ENCODE results near the gene PSMB4.
"Not testable (repeated sequence)": the region's sequence is repeated elsewhere in the genome, so short reads cannot be mapped to it uniquely, and the experiment has no call there.

PSMB4 gene

DNA sequence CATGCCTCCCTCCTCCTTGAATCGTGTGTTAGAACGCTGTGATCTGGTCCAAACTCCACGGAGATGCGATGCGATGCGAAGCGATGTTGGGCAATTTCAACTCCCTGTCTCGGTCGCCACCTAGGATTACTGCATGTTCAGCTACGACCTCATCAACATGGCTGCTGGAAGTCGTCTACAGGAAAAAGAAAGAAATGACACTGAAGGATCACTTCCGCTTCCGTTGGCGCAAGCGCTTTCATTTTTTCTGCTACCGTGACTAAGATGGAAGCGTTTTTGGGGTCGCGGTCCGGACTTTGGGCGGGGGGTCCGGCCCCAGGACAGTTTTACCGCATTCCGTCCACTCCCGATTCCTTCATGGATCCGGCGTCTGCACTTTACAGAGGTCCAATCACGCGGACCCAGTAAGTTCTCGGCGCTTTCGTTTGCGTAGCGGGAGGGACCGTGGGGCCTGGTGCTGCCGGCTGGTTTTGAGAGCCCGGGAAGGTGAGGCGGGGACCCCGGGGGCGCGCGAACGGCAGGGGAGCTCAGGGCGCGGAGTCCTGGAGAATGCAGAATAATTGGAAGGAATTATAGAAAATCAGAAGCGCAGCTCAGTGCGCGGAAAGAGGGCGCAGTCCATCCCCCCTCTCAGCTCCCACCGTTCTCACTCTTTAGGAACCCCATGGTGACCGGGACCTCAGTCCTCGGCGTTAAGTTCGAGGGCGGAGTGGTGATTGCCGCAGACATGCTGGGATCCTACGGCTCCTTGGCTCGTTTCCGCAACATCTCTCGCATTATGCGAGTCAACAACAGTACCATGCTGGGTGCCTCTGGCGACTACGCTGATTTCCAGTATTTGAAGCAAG is at the start of gene PSMB4:
Gene PSMB4, plus strand, starts transcription at position 250 of the 848 bp plus-strand sequence. Its CDS starts 15 bp downstream, at position 265.
- peak; percentile 68 for DNase-seq (ENCODE audit: low read depth, low spot score)
- peak within 1 kb of the TSS; percentile 61 for H3K27ac ChIP-seq

DNA sequence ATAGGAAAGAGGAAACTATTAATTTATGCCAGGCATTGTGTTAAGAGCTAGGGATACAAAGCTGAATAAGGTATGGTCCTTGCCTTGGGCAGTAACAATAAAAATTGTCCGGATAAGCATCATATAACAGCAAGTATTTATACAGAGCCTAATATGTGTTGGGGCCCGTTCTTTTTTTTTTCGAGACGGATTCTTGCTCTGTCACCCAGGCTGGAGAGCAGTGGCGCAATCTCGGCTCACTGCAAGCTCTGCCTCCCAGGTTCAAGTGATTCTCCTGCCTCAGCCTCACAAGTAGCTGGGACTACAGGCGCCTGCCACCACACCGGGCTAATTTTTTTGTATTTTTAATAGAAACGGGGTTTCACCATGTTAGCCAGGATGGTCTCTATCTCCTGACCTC is 49.0 kb upstream of the PSMB4 start:
- DNase-seq (ENCODE audit: low read depth, low spot score); H3K27ac ChIP-seq: not testable (repeated sequence)

DNA sequence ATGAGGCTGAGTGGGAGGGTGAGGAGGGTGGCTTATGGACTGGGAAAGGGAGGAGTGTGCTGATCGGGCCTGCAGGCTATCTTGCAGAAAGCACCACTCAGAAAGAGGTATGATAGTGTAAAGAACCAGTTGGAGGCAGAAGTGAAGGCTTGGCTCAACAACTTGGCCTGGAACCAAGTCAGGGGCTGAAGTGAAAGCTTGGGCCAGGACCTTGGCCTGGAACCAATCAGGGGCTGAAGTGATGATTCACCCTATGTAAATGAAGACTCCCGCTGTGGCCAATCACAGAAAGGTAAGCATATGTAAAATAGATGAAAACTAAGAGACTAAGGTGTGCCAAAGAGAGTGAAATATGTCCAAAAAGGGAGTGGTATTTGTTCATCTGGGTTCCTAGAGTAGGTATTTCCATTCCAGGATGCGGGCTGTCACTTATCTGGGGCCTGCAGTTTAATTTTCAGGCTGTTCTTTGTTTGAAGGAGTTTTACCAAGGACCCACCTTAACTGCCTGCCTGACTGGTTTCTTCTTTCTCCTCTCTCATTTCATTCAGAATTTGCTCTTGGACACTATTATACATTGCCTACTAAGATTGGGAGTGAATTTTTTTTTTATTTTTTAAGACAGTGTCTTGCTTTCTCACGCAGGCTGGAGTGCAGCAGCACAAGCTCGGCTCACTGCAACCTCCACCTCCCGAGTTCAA is 47.2 kb upstream of the PSMB4 start:
- no peak for DNase-seq (ENCODE audit: low read depth, low spot score)
- no peak overlapping the region for H3K27ac ChIP-seq

- no peak for DNase-seq (ENCODE audit: low read depth, low spot score)
- no peak overlapping the region for H3K27ac ChIP-seq
Observed at GRCh38 chr1:151356696-151357095, 42.7 kb upstream of the PSMB4 start.

DNA sequence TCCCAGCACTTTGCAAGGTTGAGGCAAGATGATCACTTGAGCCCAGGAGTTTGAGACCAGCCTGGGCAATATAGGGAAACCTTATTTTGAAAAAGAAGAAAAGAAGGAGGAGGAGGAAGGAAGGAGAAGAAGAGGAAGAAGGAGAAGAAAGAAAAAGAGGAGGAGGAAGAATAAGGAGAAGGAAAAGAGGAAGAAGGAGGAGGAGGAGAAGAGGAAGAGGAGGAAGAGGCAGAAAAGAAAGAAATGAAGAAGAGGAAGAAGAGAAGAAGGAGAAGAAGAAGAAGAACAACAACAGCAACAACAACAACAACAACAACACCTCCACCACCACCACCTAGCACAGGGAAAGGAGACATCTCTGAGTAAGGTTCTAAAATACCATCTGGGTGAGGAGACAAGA is 37.5 kb upstream of the PSMB4 start:
- no peak overlapping the region for H3K27ac ChIP-seq
- no peak for DNase-seq (ENCODE audit: low read depth, low spot score)

- no peak for DNase-seq (ENCODE audit: low read depth, low spot score)
Observed at GRCh38 chr1:151362308-151363155, 36.8 kb upstream of the PSMB4 start.

GRCh38 chr1:151364996-151365395 is 34.4 kb upstream of the PSMB4 start:
- H3K27ac ChIP-seq: no peak overlapping the region
- DNase-seq (ENCODE audit: low read depth, low spot score): no peak

More at GRCh38 chr1:151362308-151363155, 36.8 kb upstream of the PSMB4 start:
- H3K27ac ChIP-seq: no peak overlapping the region

DNA sequence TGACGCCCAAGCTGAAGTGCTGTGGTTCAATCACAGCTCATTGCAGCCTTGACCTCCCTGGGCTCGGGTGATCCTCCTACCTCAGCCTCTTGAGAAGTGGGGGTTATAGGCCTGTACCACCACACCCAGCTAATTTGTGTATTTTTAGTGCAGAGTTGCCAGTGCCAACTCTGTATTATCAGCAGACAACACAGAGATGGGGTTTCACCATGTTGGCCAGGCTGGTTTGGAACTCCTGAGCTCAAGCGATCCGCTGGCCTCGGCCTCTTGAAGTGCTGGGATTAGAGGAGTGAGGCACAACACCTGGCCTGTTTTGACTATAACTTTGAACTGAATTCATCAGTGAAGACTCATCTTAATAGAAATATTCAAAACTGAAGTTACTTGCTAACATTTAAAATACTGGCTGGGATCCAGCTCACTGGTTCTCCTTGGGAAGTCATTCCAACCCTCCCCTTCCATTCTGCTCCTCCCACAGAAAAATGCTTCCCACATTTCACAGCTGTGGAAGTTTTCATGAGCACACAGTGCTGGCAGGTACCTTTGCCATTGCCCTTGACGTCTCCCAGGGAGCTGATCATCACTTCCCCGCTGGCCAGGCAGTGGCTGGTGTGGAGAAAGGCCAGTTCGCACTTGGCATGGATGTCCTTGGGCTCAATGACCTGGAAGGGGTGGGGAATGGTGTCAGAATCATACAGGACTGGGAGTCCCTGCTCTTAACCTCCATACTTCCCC is 31.5 kb upstream of the PSMB4 start:
- no peak for DNase-seq (ENCODE audit: low read depth, low spot score)
- no peak overlapping the region for H3K27ac ChIP-seq

GRCh38 chr1:151368393-151369301 is 30.7 kb upstream of the PSMB4 start:
- H3K27ac ChIP-seq: no peak overlapping the region
- DNase-seq (ENCODE audit: low read depth, low spot score): no peak

GRCh38 chr1:151369302-151369610 is 30.1 kb upstream of the PSMB4 start:
- H3K27ac ChIP-seq: no peak overlapping the region
- DNase-seq (ENCODE audit: low read depth, low spot score): no peak

- no peak for DNase-seq (ENCODE audit: low read depth, low spot score)
- H3K27ac ChIP-seq: no peak overlapping the region
Observed at GRCh38 chr1:151369621-151370048, 29.7 kb upstream of the PSMB4 start.

GRCh38 chr1:151370211-151370911 is 29.0 kb upstream of the PSMB4 start:
- DNase-seq (ENCODE audit: low read depth, low spot score): no peak
- H3K27ac ChIP-seq: no peak overlapping the region

DNA sequence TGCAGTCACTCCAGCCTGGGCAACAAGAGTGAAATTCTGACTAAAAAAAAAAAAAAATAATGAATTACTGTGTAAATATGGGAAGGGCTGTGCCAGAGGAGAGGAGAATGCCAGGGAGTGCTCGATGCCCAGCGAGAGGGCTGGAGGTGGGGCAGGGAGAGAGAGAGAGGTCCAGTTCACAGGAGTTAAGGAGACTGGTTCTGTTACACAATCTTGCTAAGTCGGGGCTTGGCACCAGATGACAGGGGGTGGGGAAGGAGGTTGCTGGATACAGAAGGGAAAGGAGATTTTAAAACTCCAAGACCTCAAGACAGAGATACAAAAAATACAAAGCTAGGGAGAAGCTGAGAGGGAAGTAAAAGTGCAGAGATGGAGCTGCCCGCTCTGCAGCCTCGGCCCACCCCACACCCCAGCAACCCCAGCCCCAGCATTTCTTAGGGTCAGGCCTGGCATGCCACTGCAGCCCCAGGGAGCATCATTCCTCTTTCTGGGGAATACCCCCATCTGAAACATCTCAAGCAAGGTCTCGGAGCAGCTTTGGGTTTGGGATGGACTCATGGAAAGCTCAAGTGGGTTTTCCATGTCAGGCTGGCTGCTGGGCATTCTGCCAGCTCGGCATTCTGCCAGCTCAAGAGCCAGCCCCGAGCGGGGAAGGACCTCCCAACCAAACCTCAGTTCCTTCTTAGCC is 27.9 kb upstream of the PSMB4 start:
- DNase-seq (ENCODE audit: low read depth, low spot score): no peak
- no peak overlapping the region for H3K27ac ChIP-seq

- DNase-seq (ENCODE audit: low read depth, low spot score): peak; percentile 14
Observed at GRCh38 chr1:151372058-151372934, 27.1 kb upstream of the PSMB4 start, which contains the start of gene SELENBP1. SELENBP1 (minus strand) TSS chr1:151372705; CDS start chr1:151372641, 64 bp downstream.

DNA sequence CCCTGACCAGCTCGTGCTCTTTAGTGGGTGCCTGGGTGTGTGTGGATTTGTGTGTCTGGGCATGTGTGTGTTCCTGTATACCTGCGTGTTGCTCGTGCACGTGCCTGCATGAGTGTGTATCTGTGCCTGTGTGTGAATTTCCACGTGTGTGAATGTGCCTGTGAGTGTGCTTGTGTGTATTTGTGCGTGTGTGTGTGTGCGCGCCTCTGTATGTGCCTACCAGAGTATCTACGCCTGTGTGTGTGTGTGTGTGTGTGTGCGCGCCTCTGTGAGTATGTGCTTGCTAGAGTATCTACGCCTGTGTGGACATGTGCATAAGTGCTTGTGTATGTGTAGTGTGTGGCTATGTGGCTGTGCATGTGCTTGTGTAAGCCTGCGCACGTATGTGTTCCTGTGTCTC is 26.2 kb upstream of the PSMB4 start:
- no peak for DNase-seq (ENCODE audit: low read depth, low spot score)
- H3K27ac ChIP-seq: no peak overlapping the region

More at GRCh38 chr1:151372058-151372934, 27.1 kb upstream of the PSMB4 start, which contains the start of gene SELENBP1:
- H3K27ac ChIP-seq: no peak within 1 kb of the TSS

DNA sequence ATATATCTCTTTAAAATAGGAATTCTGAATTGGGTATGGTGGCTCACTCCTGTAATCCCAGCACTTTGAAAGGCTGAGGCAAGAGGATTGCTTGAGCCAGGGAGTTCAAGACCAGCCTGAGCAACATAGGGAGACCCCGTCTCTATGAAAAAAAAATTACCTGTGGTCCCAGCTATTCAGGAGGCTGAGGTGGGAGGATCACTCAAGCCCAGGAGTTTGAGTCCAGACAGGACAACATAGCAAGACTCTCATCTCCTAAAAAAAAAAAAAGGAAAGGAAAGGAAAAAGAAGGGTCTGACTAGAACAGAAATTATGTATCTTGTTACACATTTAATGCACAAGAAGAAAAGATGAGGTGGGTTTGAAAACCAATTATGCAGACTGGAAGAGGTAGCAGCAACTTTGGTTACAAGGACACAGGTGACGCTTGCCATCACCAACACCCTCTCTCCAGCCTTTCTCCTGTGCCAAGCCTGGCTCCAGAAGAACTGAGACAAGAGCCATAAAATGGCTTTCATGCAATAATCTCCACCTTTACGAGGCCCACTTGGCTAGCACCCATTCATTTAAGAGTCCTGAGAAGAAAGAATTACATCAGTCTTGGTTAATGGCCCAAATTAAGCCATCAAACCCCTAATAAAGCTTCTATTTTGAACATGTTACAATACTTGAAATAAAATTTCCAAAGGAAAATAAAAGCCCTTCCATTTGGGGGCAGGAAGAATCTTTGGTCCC is 22.1 kb upstream of the PSMB4 start:
- DNase-seq (ENCODE audit: low read depth, low spot score): no peak
- H3K27ac ChIP-seq: no peak overlapping the region
